NCI-H1105 (cell line): Measurements from ENCODE around the gene IL16.

ENCODE experiments used
- DNase-seq: peaks from one replicate; lab custom pipeline; 2025; lab: John Stamatoyannopoulos, UW

IL16 gene

GRCh38 chr15:81174792-81175327 is 21.8 kb upstream of the IL16 start:
- DNase-seq, result no peak

GRCh38 chr15:81175496-81175895 is 21.2 kb upstream of the IL16 start:
- DNase-seq, result no peak

- DNase-seq, result no peak
These were observed 20.3 kb upstream of the IL16 start for GRCh38 chr15:81176291-81176893.

GRCh38 chr15:81178365-81178764 is 18.3 kb upstream of the IL16 start:
- DNase-seq, result no peak

GRCh38 chr15:81181220-81181619 is 15.5 kb upstream of the IL16 start:
- DNase-seq, result no peak

GRCh38 chr15:81182031-81182755 is 14.5 kb upstream of the IL16 start:
- no peak for DNase-seq

- DNase-seq, result no peak
These were observed 13.8 kb upstream of the IL16 start for GRCh38 chr15:81182756-81183438.

GRCh38 chr15:81183439-81183775 is 13.3 kb upstream of the IL16 start:
- no peak for DNase-seq

- no peak for DNase-seq
These were observed 12.5 kb upstream of the IL16 start for GRCh38 chr15:81184188-81184587.

GRCh38 chr15:81185631-81186295 is 10.9 kb upstream of the IL16 start:
- DNase-seq, result no peak

GRCh38 chr15:81188354-81188753 is 8.3 kb upstream of the IL16 start:
- DNase-seq, result no peak

GRCh38 chr15:81189583-81190283 is 6.9 kb upstream of the IL16 start:
- no peak for DNase-seq

- DNase-seq, result no peak
These were observed 5.7 kb upstream of the IL16 start for GRCh38 chr15:81190922-81191507.

GRCh38 chr15:81191701-81192100 is 5.0 kb upstream of the IL16 start:
- no peak for DNase-seq

GRCh38 chr15:81194723-81195122 is 2.0 kb upstream of the IL16 start:
- no peak for DNase-seq

- DNase-seq, result no peak
These were observed 1.3 kb upstream of the IL16 start for GRCh38 chr15:81195339-81195864.

- DNase-seq, result no peak
These were observed 564 bp downstream of the IL16 start for GRCh38 chr15:81197255-81197630.

- DNase-seq, result no peak
These were observed 1.1 kb downstream of the IL16 start for GRCh38 chr15:81197688-81198281.

- DNase-seq, result no peak
These were observed 2.5 kb downstream of the IL16 start for GRCh38 chr15:81199031-81199779.

- no peak for DNase-seq
These were observed 9.3 kb downstream of the IL16 start for GRCh38 chr15:81206018-81206417.
